Fibroblast of mammary gland (primary cell): ENCODE measurements around the gene RBKS.

Experiments
- DNase-seq: peaks from one replicate; pipeline ENCODE4 v3.0.0-alpha.2; 2010; ENCODE audit warnings: low read depth
- H3K4me3 ChIP-seq: 2 replicates; pipeline ENCODE4 v1.5.1; 2011; ENCODE audit warnings: low read depth, mild to moderate bottlenecking, low read length, moderate library complexity; ENCODE audit not compliant: control insufficient read depth
- TF ChIP-seq, protein P1 (sequence below): conservative IDR thresholded peaks from 2 replicates; pipeline ENCODE4 v1.5.1; 2011; ENCODE audit warnings: low read depth, low read length, inconsistent platforms; ENCODE audit not compliant: control insufficient read depth, insufficient read depth

The RBKS gene

DNA sequence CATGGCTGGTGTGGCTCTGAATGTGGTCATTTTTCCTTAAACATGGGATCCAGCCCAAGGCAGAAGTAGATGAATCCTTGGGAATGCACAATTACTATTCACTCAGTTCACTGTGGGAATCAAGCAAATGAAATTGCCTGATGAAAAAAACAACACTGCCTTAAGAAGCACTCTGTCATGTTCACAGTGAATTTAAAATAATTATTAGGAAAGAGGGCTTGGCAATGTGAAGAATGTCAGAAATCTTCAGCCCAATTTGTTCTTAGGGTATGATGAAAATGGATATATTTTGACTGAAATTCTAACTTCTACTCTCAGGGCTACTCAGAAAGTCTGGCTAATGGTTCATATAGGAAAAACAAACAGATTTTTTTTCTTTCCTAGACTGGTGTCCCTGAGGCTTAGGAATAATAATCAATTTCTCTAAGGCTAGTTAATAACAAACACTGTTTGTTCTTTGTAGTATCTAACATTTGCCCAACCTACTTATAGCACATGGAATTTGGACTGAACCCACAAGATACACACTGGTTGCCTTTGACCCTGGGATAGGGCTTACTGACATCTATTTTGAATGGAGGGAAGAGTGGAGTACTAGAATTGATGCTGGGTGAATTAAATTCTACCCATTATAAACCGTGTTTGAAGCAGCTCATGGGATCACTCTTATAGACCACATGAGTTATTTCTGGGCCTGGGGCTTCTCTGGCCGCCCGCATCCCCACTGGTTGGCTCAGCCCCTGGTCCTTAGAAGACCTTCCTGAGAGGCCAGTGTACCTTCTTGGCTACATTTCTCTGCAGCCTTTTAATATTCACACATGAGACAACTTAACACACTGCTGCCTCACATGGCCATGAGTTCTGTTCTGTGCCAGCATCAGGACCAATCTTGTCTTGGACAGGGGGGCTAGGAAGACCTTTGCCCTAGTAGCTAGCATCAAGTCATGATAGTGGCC lies 127.0 kb downstream of the RBKS start:
- no peak overlapping the region for H3K4me3 ChIP-seq
- TF ChIP-seq, protein P1, sequence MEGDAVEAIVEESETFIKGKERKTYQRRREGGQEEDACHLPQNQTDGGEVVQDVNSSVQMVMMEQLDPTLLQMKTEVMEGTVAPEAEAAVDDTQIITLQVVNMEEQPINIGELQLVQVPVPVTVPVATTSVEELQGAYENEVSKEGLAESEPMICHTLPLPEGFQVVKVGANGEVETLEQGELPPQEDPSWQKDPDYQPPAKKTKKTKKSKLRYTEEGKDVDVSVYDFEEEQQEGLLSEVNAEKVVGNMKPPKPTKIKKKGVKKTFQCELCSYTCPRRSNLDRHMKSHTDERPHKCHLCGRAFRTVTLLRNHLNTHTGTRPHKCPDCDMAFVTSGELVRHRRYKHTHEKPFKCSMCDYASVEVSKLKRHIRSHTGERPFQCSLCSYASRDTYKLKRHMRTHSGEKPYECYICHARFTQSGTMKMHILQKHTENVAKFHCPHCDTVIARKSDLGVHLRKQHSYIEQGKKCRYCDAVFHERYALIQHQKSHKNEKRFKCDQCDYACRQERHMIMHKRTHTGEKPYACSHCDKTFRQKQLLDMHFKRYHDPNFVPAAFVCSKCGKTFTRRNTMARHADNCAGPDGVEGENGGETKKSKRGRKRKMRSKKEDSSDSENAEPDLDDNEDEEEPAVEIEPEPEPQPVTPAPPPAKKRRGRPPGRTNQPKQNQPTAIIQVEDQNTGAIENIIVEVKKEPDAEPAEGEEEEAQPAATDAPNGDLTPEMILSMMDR = no peak
- no peak for DNase-seq

DNA sequence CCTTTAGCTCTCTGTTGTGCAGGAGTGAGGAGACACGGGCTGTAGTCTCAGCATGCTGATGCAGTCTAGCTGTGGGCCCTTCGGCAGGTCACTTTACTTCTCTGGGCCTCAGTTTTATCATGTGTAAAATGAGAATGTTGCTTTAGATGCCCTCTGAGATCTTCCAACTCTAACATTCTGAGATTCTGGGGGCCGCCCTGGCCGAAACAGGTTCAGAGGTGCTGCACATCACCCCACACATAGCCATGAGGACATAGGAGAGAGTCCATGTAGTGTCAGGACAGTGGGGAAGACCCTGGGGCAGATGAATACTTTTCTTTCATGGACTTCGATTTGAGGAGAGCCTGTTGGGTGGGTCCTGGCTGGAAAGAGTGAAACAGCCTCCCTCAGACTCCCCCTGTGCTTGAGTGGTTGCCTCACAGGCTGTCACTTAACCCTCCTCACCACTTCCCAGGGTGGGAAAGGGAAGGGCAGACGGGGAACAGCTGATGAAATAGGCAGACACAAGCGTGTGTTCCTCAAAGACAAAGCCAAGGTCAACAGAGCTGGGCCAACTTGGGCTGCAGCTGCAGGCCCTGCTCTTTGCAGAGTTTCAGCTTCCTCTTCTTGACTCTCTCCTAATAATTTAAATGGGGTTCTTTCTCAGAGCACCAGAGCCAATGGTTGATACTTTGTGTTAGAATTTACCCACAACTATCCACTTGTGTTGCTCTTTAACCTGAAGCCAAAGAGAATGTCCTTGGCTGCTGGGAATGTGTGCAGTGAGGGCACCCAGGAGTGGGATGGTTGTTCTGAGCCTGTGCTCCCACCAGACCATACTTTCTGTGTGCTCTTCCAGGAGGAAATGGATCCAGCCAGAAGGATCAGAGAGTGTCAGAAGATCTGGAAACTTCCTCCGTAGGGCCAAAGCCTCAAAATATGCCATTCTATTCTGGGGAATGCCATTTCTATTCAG lies 133.4 kb downstream of the RBKS start:
- DNase-seq = no peak
- TF ChIP-seq, protein P1 = no peak
- H3K4me3 ChIP-seq = no peak overlapping the region

GRCh38 chr2:27756091-27756490 lies 134.1 kb downstream of the RBKS start:
- TF ChIP-seq, protein P1 = no peak
- H3K4me3 ChIP-seq = no peak overlapping the region
- DNase-seq = no peak

GRCh38 chr2:27754831-27755230 lies 135.4 kb downstream of the RBKS start:
- DNase-seq = no peak
- no peak overlapping the region for H3K4me3 ChIP-seq
- TF ChIP-seq, protein P1 = no peak

GRCh38 chr2:27754138-27754588 lies 136.0 kb downstream of the RBKS start:
- no peak overlapping the region for H3K4me3 ChIP-seq
- TF ChIP-seq, protein P1 = peak; percentile 98
- peak; percentile 82 for DNase-seq

DNA sequence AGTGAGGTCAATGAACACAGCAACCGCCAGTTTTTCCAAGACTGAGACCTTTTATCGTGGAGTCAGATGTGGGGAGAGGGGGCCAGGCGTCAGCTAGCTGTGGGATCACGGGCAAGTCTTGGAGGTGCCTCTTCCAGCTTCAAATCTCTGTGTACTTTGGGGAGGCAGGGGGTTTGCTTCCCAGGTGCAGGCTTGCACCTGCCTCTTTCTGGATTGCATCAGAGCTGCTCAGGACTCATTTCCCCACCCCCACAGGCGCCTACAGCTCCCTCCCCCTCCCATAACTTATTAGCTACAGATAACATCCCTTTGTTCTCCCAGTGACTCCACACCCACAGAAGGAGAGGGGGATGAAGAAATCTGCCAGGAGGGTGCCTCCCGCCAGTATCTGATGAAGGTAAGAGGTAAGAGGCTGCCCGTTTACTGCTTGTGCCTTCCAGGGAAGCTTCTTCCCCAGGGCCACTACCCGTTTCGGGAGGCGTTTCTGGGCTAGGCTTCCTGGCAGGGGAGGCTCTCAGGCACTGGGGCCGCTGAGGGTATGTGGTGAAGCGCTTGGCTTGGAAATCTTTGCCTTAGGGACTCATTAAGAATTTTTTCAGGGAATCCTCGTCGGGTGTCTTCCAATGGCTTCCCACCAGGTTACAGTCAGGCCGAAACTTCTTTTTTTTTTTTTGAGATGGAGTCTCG lies 137.5 kb downstream of the RBKS start:
- TF ChIP-seq, protein P1 = no peak
- DNase-seq = no peak
- H3K4me3 ChIP-seq = no peak overlapping the region
